ENCODE measurements around the gene ARHGEF10L. TPM values are rescaled to one million over a fixed set of nuclear protein-coding genes. Genes with fewer than 3 reads are reported as not detected.
"Not testable (repeated sequence)": the region's sequence is repeated elsewhere in the genome, so short reads cannot be mapped to it uniquely, and the experiment has no call there.

ARHGEF10L gene
- total RNA-seq, 2 experiments from 2014 or later: not detected

- H3K36me3 Mint-ChIP-seq (ENCODE audit: low read depth): no peaks in the 10 kb centered on the region
- H3K4me1 Mint-ChIP-seq (ENCODE audit: low read depth): no peaks in the 10 kb centered on the region
- H3K27me3 Mint-ChIP-seq: peaks cover 6% of the 10 kb centered on the region
- H3K4me3 Mint-ChIP-seq: no peak overlapping the region
- no peak overlapping the region for H3K27ac Mint-ChIP-seq
- POLR2A ChIA-PET: no interaction called here
- intact Hi-C loops (cut with micrococcal nuclease): no loop called here
- CTCF ChIA-PET: no interaction called here
- ATAC-seq (no peak), DNase-seq (no peak)
- no peaks in the 10 kb centered on the region for H3K9me3 Mint-ChIP-seq
- no peak for TF ChIP-seq CTCF (IDR thresholded peaks at IDR 0.05)
Measured at GRCh38 chr1:17742583-17742982, 203.1 kb downstream of the ARHGEF10L start.

- CTCF ChIA-PET: no interaction called here
- no peak for DNase-seq
- intact Hi-C loops (cut with micrococcal nuclease): no loop called here
Measured at GRCh38 chr1:17743008-17743647, 203.6 kb downstream of the ARHGEF10L start.

GRCh38 chr1:17743925-17744324, 204.4 kb downstream of the ARHGEF10L start:
- Mint-ChIP-seq H3K27me3 (peaks cover 9% of the 10 kb centered on the region), H3K27ac (no peak overlapping the region), H3K4me3 (no peak overlapping the region), H3K9me3 (no peaks in the 10 kb centered on the region), H3K4me1 (ENCODE audit: low read depth) (no peaks in the 10 kb centered on the region), H3K36me3 (ENCODE audit: low read depth) (no peaks in the 10 kb centered on the region)
- ChIA-PET POLR2A (no interaction called here), CTCF (no interaction called here)
- intact Hi-C loops (cut with micrococcal nuclease): no loop called here
- no peak for TF ChIP-seq CTCF (IDR thresholded peaks at IDR 0.05)
- no peak for DNase-seq
- no peak for ATAC-seq

More at GRCh38 chr1:17743008-17743647, 203.6 kb downstream of the ARHGEF10L start:
- no peaks in the 10 kb centered on the region for H3K36me3 Mint-ChIP-seq (ENCODE audit: low read depth)
- H3K4me3 Mint-ChIP-seq: no peak overlapping the region
- peaks cover 6% of the 10 kb centered on the region for H3K27me3 Mint-ChIP-seq
- no peaks in the 10 kb centered on the region for H3K4me1 Mint-ChIP-seq (ENCODE audit: low read depth)
- ATAC-seq: no peak
- H3K27ac Mint-ChIP-seq: no peak overlapping the region
- no peak for TF ChIP-seq CTCF (IDR thresholded peaks at IDR 0.05)
- no peaks in the 10 kb centered on the region for H3K9me3 Mint-ChIP-seq
- POLR2A ChIA-PET: no interaction called here

- H3K4me3 Mint-ChIP-seq: no peak overlapping the region
- no peaks in the 10 kb centered on the region for H3K9me3 Mint-ChIP-seq
- intact Hi-C loops (cut with micrococcal nuclease): no loop called here
- H3K36me3 Mint-ChIP-seq (ENCODE audit: low read depth): no peaks in the 10 kb centered on the region
- no peaks in the 10 kb centered on the region for H3K4me1 Mint-ChIP-seq (ENCODE audit: low read depth)
- no peak for DNase-seq
- POLR2A ChIA-PET: interaction anchor here (0.5 kb wide), 1 partner anchor 10 kb away, joined by 3 read pairs; no protein-coding TSS in a partner anchor
- CTCF ChIA-PET: no interaction called here
- no peak for ATAC-seq
- no peak overlapping the region for H3K27ac Mint-ChIP-seq
- H3K27me3 Mint-ChIP-seq: peaks cover 9% of the 10 kb centered on the region
- TF ChIP-seq CTCF (IDR thresholded peaks at IDR 0.05): no peak
Measured at GRCh38 chr1:17744666-17745478, 205.4 kb downstream of the ARHGEF10L start.

GRCh38 chr1:17745479-17745955, 206.0 kb downstream of the ARHGEF10L start:
- ATAC-seq (no peak), DNase-seq (no peak)
- H3K27me3 Mint-ChIP-seq: peaks cover 9% of the 10 kb centered on the region
- POLR2A ChIA-PET: no interaction called here
- no peaks in the 10 kb centered on the region for H3K9me3 Mint-ChIP-seq
- no peak overlapping the region for H3K4me3 Mint-ChIP-seq
- CTCF ChIA-PET: no interaction called here
- H3K36me3 Mint-ChIP-seq (ENCODE audit: low read depth): no peaks in the 10 kb centered on the region
- no peak for TF ChIP-seq CTCF (IDR thresholded peaks at IDR 0.05)
- intact Hi-C loops (cut with micrococcal nuclease): no loop called here
- no peak overlapping the region for H3K27ac Mint-ChIP-seq
- no peaks in the 10 kb centered on the region for H3K4me1 Mint-ChIP-seq (ENCODE audit: low read depth)

- intact Hi-C loops (cut with micrococcal nuclease); H3K4me3 Mint-ChIP-seq; H3K27me3 Mint-ChIP-seq; ATAC-seq; H3K36me3 Mint-ChIP-seq (ENCODE audit: low read depth); DNase-seq; H3K9me3 Mint-ChIP-seq; H3K27ac Mint-ChIP-seq; H3K4me1 Mint-ChIP-seq (ENCODE audit: low read depth); POLR2A ChIA-PET; CTCF ChIA-PET: not testable (repeated sequence)
Measured at GRCh38 chr1:17746281-17746680, 206.8 kb downstream of the ARHGEF10L start.

Data from activated CD8-positive, alpha-beta T cell treated with anti-CD3 and anti-CD28 coated beads for 36 hours (primary cell).